Skin epidermis (tissue), 12 donors: Measurements from ENCODE around the gene SPINK5.

ENCODE experiments used
- H3K27ac ChIP-seq, 21 experiments: fragments of 200-600 bp; sonication (generic) in 11 of 21; one replicate each; pipeline ENCODE4 v1.5.0; 2020; ENCODE audit warnings: mild to moderate bottlenecking in 3 of 21, inconsistent platforms in 2 of 21, moderate library complexity in 2 of 21
- H3K4me3 ChIP-seq, 7 experiments: fragments of 200-600 bp; sonication (generic) in 2 of 7; one replicate each; pipeline ENCODE4 v1.5.0; 2020; ENCODE audit warnings: inconsistent platforms in 2 of 7, mild to moderate bottlenecking in 2 of 7, moderate library complexity in 1 of 7

Gene SPINK5

GRCh38 chr5:148168246-148168645 is 104.5 kb downstream of the SPINK5 start, which contains the start of gene SPINK14:
Gene SPINK14 (plus strand): TSS chr5:148168546. CDS start chr5:148169733, 1,187 bp downstream.
- no peak within 1 kb of the TSS for H3K27ac ChIP-seq
- H3K4me3 ChIP-seq, result no peak within 1 kb of the TSS

- no peak overlapping the region for H3K4me3 ChIP-seq
Measured at GRCh38 chr5:148172377-148172776, 108.6 kb downstream of the SPINK5 start.

DNA sequence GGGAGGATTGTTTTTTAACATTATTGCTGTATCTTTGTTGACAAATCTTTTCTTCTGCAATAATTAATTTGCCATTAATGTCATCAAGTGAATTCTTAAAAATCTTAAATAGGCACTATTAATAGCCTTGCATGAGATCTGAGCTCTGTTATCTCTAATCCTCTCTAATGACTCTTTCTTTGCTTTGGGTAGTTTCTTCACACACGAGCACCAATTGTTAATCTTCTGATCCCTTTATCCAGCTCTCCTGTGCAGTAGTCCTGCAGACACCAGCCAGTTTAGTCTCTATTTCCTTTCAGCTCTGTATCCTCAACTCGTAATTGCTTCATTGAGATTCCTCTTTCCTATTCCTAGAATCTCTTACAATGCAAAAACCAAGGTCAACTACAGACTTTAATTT is 112.7 kb downstream of the SPINK5 start:
- H3K27ac ChIP-seq, result no peak overlapping the region
- no peak overlapping the region for H3K4me3 ChIP-seq

More at GRCh38 chr5:148172377-148172776, 108.6 kb downstream of the SPINK5 start:
- H3K27ac ChIP-seq, result no peak overlapping the region

DNA sequence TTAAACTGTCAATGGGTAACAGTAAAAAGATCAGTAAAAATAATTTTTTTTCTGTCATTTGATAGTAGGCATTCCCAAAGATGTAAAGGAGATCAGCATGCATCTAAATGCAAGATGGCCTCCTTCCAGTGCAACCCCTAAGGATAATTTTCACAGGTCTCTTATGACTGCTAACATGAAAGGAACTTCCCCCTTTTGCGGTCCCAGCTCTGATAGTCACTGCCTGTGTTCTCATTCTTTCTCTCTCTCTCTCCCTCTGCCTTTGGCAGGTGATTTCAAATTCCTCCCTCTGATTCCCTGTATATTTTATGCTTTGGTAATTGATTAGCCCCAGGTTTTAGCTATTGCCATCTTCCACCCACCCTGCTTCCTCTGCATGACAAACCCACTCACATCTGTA is 113.4 kb downstream of the SPINK5 start:
- H3K4me3 ChIP-seq, result no peak overlapping the region

GRCh38 chr5:148179234-148179824 is 115.5 kb downstream of the SPINK5 start:
- no peak overlapping the region for H3K27ac ChIP-seq
- no peak overlapping the region for H3K4me3 ChIP-seq

More for the DNA sequence above, 113.4 kb downstream of the SPINK5 start:
- no peak overlapping the region for H3K27ac ChIP-seq

- peak overlapping the region in 6 of 21 experiments; percentile 1 to 70 (median 41) for H3K27ac ChIP-seq
- H3K4me3 ChIP-seq, result no peak overlapping the region
Measured at GRCh38 chr5:148186248-148187003, 122.6 kb downstream of the SPINK5 start.
